Upper lobe of right lung (tissue), 1 donor: ENCODE data around the gene BMP5. TPM values are rescaled to one million over a fixed set of nuclear protein-coding genes. Genes with fewer than 3 reads are reported as not detected.

Experiments used
- ATAC-seq: fragments of 200-7000 bp; cut with Tn5 transposase; one replicate; pipeline ENCODE4 v1.9.1; 2020; ENCODE audit warnings: mild to moderate bottlenecking, moderate library complexity
- DNase-seq: peaks from one replicate; pipeline ENCODE4 v3.0.0-alpha.2; 2020
- H3K27ac ChIP-seq: fragments of 200-600 bp; one replicate; pipeline ENCODE4 v1.8.0; 2022
- H3K27me3 ChIP-seq: fragments of 200-600 bp; one replicate; pipeline ENCODE4 v1.8.0; 2022; ENCODE audit warnings: mild to moderate bottlenecking
- H3K36me3 ChIP-seq: fragments of 200-600 bp; one replicate; pipeline ENCODE4 v1.8.0; 2022
- H3K4me1 ChIP-seq: fragments of 200-600 bp; one replicate; pipeline ENCODE4 v1.8.0; 2022
- H3K4me3 ChIP-seq: fragments of 200-600 bp; one replicate; pipeline ENCODE4 v1.8.0; 2022; ENCODE audit warnings: mild to moderate bottlenecking
- H3K9me3 ChIP-seq: fragments of 200-600 bp; one replicate; pipeline ENCODE4 v1.8.0; 2022
- CTCF ChIP-seq: fragments of 200-600 bp; IDR thresholded peaks from one replicate; pipeline ENCODE4 v1.8.0; 2022; ENCODE audit warnings: antibody characterized with exemption
- intact Hi-C: fragments of 100-400 bp; cut with DNase I; formaldehyde crosslinking; loops from one replicate; pipeline ENCODE4 v1.11.0; 2022
- total RNA-seq: library from RNA; stranded (reverse); fragmentation: NEBNext Ultra II Directional; extraction: Animal tissue kit (Norgen Biotek cat#: 25700); gene quantifications from one replicate; pipeline ENCODE4 v1.2.1, GENCODE V29; 2021
- donor health status: DM: no; HTN: yes; CAD: no; lungs with severe emphysema.

BMP5 gene
- total RNA-seq, 1 donor from 2014 or later = 14.4 TPM

DNA sequence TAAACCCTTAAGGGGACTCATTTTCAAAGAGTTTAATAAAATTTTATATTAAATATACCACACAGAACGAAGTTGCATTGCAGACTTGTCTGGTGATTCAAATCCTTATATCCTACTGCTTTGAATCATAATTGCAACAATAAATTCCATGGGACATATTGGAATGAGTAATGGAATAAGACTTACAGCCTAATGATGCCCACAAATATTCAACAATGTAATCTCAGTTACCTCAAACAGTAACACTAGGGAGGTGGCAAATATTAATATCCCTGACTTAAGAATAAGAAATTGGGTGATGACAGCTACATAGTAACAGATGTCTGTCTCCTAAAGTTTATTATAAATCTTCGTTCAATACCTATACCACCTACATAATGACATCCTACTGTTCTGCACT, 52.6 kb downstream of the BMP5 start:
- no peak for TF ChIP-seq CTCF
- intact Hi-C loops = no loop called here
- Histone ChIP-seq H3K9me3 (no peaks in the 10 kb centered on the region), H3K4me3 (no peak overlapping the region), H3K27ac (no peak overlapping the region), H3K4me1 (no peaks in the 10 kb centered on the region), H3K27me3 (no peaks in the 10 kb centered on the region), H3K36me3 (no peaks in the 10 kb centered on the region)
- DNase-seq (no peak), ATAC-seq (no peak)

DNA sequence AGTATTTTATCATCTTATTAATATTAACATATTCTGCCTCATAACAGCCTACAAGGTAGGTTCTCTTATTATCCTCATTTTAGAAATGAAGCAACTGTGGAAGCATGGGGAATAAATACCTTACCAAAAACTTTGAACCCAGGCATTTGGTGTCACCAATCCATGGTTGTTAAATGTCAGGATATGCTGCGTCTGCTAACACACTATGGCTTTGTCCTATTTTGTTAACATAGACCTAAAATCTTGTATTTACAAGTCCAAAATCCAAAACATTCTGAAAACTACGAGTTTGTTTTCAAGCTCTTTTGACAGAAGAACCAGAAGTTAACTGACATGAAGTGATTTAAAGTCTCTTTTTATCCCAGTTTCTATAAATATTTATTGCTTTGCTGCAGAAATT, 53.4 kb downstream of the BMP5 start:
- Histone ChIP-seq H3K4me3 (no peak overlapping the region), H3K27me3 (no peaks in the 10 kb centered on the region), H3K9me3 (no peaks in the 10 kb centered on the region), H3K27ac (no peak overlapping the region), H3K4me1 (no peaks in the 10 kb centered on the region), H3K36me3 (no peaks in the 10 kb centered on the region)
- no peak for ATAC-seq
- DNase-seq = no peak
- no peak for TF ChIP-seq CTCF
- intact Hi-C loops = no loop called here

GRCh38 chr6:55820696-55821095, 54.7 kb downstream of the BMP5 start:
- DNase-seq (no peak), ATAC-seq (no peak)
- H3K4me1 ChIP-seq = no peaks in the 10 kb centered on the region
- H3K4me3 ChIP-seq = no peak overlapping the region
- H3K9me3 ChIP-seq = no peaks in the 10 kb centered on the region
- no peak for TF ChIP-seq CTCF
- no peaks in the 10 kb centered on the region for H3K27me3 ChIP-seq
- no peaks in the 10 kb centered on the region for H3K36me3 ChIP-seq
- no peak overlapping the region for H3K27ac ChIP-seq
- intact Hi-C loops = no loop called here

- intact Hi-C loops = no loop called here
- Histone ChIP-seq H3K4me3 (no peak overlapping the region), H3K27ac (no peak overlapping the region), H3K36me3 (no peaks in the 10 kb centered on the region), H3K9me3 (no peaks in the 10 kb centered on the region), H3K27me3 (no peaks in the 10 kb centered on the region), H3K4me1 (no peaks in the 10 kb centered on the region)
- DNase-seq = no peak
- ATAC-seq = no peak
- no peak for TF ChIP-seq CTCF
Observed at GRCh38 chr6:55819811-55820210, 55.6 kb downstream of the BMP5 start.

GRCh38 chr6:55818482-55818881, 56.9 kb downstream of the BMP5 start:
- Histone ChIP-seq H3K27ac (no peak overlapping the region), H3K4me1 (no peaks in the 10 kb centered on the region), H3K36me3 (no peaks in the 10 kb centered on the region), H3K4me3 (no peak overlapping the region), H3K9me3 (no peaks in the 10 kb centered on the region), H3K27me3 (no peaks in the 10 kb centered on the region)
- no peak for DNase-seq
- intact Hi-C loops = no loop called here
- no peak for ATAC-seq
- no peak for TF ChIP-seq CTCF

GRCh38 chr6:55812509-55812908, 62.9 kb downstream of the BMP5 start:
- H3K27ac ChIP-seq = no peak overlapping the region
- DNase-seq (no peak), ATAC-seq (no peak)
- no peaks in the 10 kb centered on the region for H3K36me3 ChIP-seq
- no peak overlapping the region for H3K4me3 ChIP-seq
- no peaks in the 10 kb centered on the region for H3K9me3 ChIP-seq
- no peaks in the 10 kb centered on the region for H3K27me3 ChIP-seq
- no peaks in the 10 kb centered on the region for H3K4me1 ChIP-seq
- no peak for TF ChIP-seq CTCF
- intact Hi-C loops = no loop called here
